ENCODE results near the gene MAP2.
"Not testable (repeated sequence)": the region's sequence is repeated elsewhere in the genome, so short reads cannot be mapped to it uniquely, and the experiment has no call there.

Gene MAP2

DNA sequence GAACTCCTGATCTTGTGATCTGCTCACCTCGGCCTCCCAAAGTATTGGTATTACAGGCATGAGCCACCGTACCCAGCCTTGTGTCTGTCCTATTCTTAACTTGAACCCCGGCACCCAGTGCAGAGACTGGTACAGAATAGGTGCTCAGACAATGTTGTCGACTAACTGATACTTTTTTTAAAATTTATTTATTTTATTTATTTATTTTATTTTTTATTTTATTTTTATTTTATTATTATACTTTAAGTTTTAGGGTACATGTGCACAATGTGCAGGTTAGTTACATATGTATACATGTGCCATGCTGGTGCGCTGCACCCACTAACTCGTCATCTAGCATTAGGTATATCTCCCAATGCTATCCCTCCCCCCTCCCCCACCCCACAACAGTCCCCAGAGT lies 174.4 kb downstream of the MAP2 start:
- DNase-seq = not testable (repeated sequence)

DNA sequence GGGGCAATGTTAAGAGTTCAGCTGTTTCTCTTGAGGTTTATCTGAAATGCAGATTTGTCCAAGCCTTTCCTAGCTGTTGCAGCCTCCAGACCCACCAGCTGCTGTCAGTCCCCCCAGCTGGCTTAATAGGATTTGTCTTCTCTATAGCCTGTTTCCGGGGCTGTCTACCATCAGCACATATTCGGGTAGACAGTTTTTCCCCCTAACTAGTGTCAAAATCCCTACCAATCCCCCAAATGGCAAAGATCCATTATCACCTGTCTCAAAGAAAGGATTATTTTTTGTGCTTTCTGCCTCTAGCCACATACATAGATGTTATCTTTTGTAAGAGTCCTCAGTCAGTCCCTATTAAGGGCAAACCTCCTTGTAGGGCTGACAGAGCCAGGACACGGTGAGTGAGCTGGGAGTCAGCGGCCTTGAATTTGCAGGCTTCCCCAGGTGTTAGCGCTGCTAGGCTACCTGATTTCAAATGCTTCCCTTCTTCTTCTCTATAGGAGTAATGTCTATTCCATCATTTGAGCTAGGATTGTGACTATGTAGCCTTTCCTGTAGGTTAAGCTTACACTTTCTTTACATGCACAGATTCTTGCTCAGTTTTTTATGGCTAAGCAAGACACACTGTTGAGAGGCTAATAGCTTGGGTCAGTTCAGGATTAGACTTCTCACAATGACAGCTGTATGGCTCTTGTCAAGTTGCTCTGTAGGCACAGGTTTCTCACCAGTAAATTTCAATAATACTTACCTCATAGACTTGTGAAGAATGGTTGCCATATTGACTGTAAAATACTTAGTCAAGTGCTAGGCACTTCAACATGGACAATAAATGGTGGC lies 176.7 kb downstream of the MAP2 start:
- no peak for DNase-seq

DNA sequence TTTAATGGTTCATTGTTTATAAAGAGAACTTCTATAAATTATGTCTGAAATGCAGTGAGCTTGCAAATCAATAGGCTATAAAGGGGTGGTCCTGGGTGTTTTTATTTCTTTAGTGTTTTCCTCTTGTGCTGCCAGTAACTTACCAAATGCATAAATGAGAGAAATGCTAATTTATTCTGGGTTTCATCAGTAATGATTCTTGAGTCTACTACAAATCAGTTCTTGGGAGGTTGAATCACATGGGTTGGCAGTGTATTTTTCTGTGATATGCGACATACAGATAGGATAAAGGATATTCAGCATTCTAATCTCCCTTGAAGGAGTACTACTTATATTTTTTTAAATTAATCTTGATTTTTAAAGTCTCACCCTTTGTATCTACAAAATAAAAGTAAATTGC lies 177.7 kb downstream of the MAP2 start:
- DNase-seq = no peak

DNA sequence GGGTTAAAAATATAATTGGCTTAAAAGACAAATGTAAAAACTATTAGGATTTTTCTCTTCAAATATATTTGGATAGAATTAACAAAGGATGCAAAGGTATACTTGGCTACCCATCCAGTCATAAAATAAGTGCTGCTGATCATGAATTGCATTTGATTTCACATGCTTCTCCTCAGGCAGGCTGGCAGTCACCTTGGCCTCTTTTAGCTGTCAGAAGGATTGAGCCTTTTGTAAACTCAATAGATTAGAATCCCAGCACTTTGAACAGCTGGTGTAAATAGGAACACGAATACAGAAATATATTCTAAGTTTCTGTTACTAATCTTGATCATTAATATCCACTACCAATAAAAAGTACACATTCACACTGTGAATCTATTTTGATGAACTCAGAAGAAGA lies 178.4 kb downstream of the MAP2 start:
- no peak for DNase-seq

DNA sequence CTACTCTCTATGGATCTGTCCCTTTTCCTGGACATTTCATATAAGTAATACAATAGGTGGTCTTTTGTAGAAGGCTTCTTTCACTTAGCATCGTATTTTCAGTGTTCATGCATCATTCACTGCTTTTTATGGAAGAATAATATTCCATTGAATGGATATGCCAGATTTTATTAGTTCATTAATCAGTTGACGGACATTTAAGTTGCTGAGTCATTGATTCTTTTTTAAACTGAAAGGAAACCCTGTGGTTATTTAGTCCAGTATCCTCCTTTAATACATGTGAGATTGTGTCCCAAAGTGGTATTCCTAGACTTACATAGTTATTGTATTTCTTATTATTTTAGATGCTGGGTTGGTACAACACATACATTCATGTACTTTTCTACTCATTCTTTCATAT lies 185.7 kb downstream of the MAP2 start:
- no peak for DNase-seq

DNA sequence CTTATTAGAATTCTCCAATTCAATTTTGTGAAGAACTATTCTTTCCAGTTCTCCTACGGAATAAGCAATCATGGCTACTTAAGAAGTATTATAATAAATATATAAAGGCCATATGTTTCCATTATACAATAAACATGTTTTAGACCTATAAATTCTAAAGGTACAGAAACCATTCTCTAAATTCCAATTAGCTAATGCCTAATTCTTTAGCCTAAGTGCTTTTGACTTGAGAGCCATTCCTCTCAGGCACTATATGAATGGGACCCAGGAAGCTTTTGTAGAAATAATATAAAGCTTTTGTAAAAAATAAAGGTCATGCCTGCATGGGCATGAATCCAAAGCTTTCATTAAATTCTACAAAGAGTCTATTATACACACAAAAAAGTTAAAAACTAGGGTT lies 186.8 kb downstream of the MAP2 start:
- no peak for DNase-seq

DNA sequence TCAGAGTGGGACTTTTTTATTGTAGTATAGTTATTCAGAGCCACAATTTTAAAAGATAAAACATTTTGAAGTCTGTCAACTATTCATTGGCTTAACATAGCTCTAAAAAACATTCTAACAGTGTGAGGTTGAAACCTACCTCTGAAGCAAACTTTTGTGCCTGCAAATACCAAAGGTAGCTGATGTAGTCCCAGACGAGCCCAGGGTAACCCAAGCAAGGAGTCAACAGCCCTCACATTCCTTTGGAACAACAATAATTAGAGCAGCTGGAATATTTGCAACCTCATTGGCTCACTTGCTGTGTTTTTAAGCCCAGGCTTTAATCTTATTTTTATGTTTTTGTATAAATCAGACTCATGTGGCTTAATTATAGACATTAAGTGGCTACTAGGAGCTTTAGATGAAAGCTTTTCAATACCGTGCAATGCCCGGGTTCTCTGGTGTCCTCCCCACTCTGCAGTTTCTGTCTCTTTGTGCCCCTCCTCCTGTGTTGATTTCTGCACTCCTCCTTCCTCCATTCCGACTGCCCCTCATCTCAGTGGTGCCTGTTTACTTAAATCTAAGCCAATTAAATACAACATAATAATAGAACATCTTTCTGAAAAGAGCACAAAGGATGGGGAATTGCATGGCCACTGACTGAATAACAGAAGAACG lies 189.9 kb downstream of the MAP2 start:
- DNase-seq = no peak

DNA sequence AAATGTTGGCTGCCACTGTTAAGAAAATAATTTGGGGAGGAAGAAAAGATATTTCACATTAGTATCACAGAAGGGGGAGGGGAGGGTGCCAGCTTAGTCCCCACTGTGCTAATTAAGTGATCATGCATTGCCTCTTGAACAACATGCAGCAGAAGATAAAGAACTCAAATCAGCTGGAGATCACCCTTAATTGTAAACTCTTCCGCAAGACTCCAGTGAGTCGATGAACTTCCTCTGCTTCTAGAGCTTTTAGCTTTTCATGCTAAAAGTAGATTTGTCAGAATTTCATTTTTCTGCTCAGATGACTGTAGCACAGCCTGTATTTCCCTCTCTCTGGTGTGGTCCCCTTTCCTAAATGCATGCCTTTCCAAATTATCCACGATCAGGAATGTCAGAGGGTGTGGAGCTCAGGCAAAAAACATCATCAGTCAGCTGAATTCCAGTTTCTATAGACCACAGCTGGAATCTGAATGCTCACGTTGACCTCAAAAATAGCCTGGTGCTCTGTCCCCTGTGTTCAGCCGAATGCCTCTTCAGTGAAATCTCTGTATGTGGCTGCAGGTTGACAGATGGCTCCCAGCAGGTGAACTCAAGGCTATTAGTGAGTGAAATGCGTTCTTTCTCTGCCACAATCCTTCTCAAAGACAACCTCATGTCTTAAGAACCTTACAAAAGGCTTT lies 191.0 kb downstream of the MAP2 start:
- no peak for DNase-seq

DNA sequence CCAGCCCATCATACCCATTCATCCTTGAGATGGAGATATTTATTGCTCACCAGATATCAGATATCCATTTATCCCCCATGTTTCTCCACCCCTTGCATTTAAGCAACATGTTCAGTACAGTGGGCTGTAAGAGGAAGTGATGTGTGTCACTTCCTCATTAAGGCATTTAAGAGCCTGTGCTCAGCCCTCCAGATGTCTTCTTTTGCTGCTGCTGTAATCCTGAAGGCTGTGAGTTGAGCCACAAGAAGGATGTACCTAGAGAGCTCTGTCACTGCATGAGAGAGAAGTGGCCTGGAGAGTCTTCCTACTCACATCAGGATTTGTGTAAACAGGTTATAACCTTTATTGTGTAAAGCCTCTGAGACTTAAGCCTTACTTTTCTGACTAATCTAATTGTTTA lies 195.9 kb downstream of the MAP2 start:
- no peak for DNase-seq

DNA sequence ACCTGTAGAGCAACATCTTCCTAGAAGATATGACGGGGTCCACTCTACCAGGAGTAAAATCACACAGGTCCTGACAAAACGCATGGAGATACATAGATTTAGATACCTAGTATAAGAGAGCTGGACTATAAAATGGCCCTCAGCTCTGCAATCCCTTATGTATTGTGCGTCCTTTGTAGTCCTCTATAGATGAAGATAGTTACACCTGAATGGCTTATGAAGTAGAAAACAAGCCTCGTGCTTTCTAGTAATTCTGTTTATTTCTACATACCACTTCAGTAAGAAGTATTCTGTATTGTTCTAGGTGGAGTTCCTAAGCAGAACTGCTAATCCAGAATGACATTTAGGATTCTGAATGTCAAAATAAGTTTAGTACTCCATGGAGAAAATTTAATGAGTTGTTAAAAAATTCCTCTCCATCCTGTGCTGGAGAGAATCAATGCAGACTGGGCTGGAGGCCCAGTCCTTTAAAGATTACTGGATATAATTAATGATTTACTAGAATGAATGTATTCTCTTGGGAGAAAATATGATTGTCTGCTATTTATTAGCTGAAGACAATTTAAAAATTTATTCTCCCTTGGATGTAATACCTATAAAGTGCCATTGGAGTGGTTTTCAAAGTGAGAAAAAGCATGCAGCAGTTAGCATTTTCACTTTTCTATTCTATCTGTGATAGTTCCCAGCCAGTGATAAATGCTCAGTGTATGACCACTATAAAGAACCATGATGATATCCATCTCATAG lies 200.5 kb downstream of the MAP2 start:
- no peak for DNase-seq

DNA sequence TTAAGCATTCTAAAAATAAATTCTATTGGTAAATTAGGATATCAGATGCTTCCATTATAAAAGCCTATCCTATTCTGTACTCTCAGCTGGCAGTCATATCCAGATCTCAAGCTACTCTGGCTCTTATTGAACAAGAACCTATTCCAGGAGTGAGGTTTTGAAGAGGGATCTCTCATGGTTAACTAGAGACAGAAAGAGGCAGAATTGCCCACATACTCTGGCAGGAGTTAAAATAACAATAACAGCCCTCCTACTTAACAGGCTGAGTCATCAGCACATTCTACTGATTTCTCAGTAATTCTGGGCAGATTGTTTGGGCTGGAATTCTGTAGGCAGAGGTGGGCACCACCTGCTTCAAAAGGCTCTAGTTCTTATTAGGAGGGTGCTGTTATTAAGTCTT lies 205.8 kb downstream of the MAP2 start:
- DNase-seq = no peak

DNA sequence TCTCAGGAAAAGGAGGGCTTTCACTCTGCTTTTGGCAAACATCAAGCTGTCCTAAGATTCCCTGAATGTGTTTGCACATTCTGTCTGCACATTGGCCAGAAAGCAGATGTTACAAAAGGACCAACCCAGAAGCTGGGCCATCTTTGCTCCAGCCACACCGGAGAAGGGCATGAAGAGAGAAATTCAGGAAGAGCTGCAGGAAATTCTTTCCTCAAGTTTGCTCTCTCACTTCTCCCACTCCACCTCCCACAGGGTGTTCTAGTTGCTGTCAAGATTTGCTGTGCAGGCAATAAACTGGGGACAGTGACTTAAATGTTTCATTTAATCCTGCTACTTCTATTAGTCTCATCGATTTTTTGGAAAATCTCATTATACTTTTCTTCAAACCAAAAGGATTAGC lies 210.1 kb downstream of the MAP2 start:
- no peak for DNase-seq

DNA sequence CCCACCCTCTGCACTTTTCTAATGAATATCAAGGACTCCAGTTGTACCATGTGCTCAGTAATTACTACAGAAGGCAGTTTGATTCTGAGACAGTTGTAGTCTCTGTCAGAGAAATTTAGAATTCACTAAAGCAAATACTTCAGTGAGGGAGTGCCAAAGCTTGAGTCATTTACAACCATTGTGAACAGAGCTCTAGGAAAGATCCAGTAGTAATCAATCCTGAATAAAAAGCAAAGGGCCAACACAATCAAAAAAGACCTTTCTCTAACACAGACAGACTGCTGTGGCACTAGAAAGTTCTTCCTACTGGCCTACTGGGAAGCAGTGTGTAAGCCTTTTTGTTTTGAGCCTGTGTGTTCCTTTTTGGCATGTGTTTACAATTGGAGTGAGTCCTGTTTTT lies 212.2 kb downstream of the MAP2 start:
- no peak for DNase-seq

DNA sequence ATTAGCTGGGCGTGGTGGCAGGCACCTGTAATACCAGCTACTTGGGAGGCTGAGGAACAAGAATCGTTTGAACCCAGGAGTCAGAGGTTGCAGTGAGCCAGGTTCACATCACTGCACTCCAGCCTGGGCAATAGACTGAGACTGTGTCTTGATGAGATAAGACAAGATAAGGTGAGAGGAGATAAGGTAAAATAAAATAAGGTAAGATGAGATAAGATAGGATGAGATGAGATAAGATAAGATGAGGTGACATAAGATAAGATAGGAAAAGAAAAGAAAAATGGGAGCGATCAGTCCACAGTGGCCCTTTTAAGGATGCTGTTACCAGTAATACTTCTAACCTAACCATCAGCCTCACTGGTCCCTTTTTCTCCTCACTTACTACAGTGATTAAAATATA lies 213.4 kb downstream of the MAP2 start:
- DNase-seq = no peak

DNA sequence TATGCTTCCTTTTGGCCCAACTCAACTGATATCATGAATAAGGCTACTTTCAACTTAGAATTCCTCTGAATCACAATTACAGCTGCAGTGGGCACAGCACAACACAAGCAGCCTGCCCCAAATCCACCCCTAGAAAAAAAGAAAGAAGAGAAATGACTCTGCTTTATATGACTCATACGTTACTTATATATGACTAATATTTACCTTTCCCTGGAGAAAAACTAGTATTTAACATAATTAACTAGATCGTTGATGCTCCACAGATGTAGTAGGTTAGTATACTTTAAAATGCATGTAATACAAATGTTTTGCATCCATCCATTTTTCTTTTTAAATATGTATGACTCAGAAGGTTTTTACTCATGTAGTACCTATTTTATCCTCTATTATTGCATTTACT lies 214.5 kb downstream of the MAP2 start:
- no peak for DNase-seq

DNA sequence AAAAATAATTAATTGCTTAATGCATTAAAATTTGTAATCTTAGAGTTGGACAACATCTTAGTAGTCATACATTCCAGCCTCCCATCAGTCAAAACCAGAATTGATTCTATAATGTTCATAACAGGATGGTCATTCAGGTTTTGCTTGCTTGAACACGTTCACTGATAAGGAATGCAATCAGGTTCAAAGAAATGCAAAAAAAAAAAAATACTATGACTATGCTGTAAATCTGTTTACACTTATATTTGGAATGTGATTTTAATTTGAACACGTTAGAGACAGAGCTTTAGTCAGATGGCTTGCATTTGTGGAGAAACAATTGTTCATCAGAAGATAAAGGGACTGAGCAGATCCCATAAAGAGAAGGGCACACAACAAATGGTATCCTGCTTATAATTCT lies 216.5 kb downstream of the MAP2 start:
- DNase-seq = no peak

DNA sequence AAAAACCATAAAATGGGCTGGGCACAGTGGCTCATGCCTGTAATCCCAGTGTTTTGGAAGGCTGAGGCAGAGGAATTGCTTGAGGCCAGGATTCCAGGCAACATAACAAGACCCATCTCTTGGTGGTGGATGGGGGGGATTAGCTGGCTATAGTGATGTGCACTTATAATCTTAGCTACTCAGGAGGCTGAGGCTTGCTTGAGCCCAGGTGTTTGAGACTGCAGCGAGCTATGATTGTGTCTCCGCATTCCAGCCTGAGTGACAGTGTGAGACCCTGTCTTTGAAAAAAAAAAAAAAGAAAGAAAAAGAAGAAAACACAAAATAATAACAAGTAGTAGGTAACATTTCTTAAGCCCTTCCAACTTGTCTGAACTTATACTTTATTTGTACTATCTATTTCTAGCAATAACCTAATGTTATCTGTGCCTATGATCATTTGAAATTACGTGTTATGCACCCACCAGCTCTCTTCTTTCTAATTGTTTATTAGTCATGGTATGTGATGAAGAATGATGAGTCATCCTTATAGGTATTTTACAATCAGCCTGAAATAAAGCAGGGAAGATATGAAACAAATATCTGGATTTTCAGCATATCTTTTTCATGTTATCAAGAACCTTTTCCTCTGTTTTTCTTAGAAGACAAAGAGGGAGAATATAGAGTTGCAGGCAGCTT lies 218.4 kb downstream of the MAP2 start:
- no peak for DNase-seq

DNA sequence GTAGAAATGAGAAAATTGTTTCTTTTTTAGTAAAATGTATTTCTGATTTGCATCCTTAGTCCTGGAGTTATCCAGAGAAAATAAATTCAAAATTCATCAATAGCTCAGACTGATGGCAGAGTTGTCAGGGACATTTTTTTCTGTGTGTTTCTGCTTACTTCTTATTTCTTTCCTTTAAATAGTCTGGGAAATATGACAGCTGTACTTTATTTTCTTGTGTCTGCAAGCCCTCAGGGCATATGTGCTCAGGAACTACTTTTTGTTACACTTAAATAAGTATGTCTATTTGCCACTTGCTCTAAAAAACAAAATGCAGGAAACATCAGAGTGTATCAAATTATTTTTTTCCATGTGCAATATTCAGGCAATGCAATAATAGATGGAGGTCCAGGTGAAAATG lies 221.0 kb downstream of the MAP2 start:
- DNase-seq = no peak

DNA sequence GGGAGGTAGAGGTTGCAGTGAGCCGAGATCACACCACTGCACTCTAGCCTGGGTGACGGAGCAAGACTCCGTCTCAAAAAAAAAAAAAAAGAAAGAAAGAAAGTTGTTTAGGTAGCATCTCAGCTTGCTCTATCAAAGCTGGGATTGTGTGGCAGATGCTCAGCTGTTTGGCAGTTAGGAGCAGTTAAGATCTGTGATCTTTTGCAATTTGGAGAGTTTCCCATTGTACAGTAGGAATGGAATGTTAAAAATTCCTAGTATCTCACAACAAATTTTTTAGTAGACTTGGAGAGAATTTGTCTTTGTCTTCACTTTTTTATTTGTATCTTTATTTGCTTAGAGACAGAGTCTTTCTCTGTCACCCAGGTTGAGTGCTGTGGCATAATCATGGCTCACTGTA lies 224.9 kb downstream of the MAP2 start:
- DNase-seq = no peak

DNA sequence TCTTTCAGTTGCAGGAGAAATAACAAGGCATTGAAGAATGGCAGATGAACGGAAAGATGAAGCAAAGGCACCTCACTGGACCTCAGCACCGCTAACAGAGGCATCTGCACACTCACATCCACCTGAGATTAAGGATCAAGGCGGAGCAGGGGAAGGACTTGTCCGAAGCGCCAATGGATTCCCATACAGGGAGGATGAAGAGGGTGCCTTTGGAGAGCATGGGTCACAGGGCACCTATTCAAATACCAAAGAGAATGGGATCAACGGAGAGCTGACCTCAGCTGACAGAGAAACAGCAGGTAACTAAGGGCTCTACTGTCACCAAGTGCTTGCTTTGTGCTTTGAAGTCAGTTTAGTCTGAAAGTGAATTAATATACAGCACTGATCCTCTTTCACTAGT lies 229.3 kb downstream of the MAP2 start:
- DNase-seq = no peak

DNA sequence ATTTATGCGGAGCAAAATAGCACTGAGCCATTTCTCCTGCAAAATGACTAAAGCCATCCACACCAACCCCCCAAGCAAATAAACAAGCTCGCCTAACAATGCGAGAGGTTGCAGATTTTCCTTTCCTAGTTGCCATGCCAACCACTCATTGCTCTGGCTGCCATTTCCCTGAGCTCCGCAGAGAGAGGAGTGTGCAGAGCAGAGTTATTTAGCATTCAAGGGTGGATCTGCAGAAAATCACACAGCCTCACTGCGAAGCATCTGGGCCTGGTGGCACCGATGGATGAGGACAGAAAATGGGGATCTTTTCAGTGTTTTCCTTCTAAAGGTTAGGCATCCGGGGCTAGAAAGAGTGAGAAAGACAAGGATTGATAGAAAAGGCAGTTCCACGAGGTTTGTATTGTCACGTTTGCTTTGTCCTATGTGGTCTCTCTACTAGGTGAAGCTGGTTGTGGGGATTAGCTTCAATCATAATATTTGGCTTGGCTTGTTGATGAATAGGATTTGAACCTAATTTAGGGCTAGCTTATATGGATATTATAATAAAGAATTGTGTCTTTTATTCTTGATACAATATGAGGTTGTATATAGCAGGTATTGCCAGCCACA lies 237.5 kb downstream of the MAP2 start:
- DNase-seq = no peak

DNA sequence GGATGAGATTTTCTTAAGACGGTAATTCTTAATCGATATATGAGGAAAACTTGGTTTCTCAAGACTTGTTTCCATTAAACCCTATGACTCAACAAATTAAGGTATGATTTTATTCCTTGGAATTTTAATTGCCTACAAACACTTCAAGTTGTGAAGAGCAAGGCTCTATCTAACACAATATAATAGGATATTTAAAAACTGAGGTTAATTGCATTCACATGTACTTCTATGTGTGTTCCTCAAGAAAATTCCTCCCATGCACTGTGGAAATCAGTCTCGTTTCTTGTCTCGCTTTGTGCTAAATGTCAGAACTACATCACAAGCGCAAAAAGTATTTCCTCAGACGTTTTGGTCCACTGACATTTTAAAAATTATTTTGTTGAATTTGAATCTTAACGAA lies 238.2 kb downstream of the MAP2 start:
- no peak for DNase-seq

DNA sequence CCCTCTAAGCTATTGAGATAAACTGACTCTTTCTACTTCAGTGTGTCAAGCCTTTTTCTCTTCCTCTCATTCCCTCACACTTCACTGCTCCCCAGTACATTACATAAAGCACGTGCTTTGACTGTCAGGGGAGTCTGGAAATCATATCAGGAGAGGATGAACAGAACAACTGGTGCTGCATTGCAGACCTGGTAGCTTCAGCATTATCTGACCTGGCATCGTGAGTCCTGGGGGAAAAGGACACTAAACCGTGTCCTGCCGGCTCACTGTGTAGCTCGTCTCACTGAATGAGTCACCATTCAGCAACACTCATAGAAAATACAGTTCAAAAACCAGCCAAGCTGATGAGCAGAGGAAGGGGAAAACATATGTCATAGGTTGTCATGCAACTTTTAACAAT lies 239.3 kb downstream of the MAP2 start:
- no peak for DNase-seq
